ENCODE measurements around the gene CEACAM3. TPM values are rescaled to one million over a fixed set of nuclear protein-coding genes. Genes with fewer than 3 reads are reported as not detected.

CEACAM3 gene
- polyA plus RNA-seq, 3 donors = 5.9 to 11.8 (median 11.3) TPM

- Histone ChIP-seq H3K79me2 (ENCODE audit: insufficient read depth, low read length) (no peaks in the 10 kb centered on the region), H3K27ac (ENCODE audit: low read depth in 1 of 2, low read length in 2 of 2) (no peak overlapping the region), H3K27me3 (ENCODE audit: control insufficient read depth in 2 of 2, insufficient read depth in 2 of 2, low read length in 2 of 2) (no peaks in the 10 kb centered on the region), H3K36me3 (replicated peaks in 1 of 2; ENCODE audit: control insufficient read depth in 1 of 2, insufficient read depth in 2 of 2, low read length in 2 of 2) (no peaks in the 10 kb centered on the region), H3K4me3 (replicated peaks in 1 of 3; ENCODE audit: low read depth in 2 of 3, low read length in 3 of 3) (no peak overlapping the region), H2AFZ (ENCODE audit: insufficient read depth, low read depth, low read length, poor library complexity, severe bottlenecking) (no peak overlapping the region), H3K9ac (ENCODE audit: insufficient read depth, low read length, poor library complexity, severe bottlenecking) (no peak overlapping the region), H3K4me1 (ENCODE audit: control insufficient read depth in 1 of 2, insufficient read depth in 2 of 2, low read length in 2 of 2) (peaks cover 35 to 36% of the 10 kb centered on the region in 2 donors), H3K4me2 (replicated peaks; ENCODE audit: extremely low read depth, low read length, poor library complexity, severe bottlenecking) (no peak overlapping the region), H4K20me1 (ENCODE audit: insufficient read depth, low read length) (no peaks in the 10 kb centered on the region), H3K9me3 (replicated peaks in 1 of 2; ENCODE audit: control insufficient read depth in 1 of 2, insufficient read depth in 1 of 2, low read length in 2 of 2) (no peaks in the 10 kb centered on the region)
- intact Hi-C loops (cut with micrococcal nuclease) = no loop called here
- Mint-ChIP-seq H3K36me3 (peaks cover 5 to 11% of the 10 kb centered on the region in 2 donors), H3K4me1 (peaks cover 42% of the 10 kb centered on the region), H3K4me3 (no peak overlapping the region), H3K27ac (peak overlapping the region in 1 of 7 donors; percentile 76), H3K27me3 (ENCODE audit: low read depth in 3 of 3) (peaks cover 3 to 8% (median 5%) of the 10 kb centered on the region in 3 donors), H3K9me3 (no peaks in the 10 kb centered on the region)
- no peak for DNase-seq
- 100% methylated on average over 2 of the region's 4 CpGs for WGBS (ENCODE audit: insufficient coverage)
- TF ChIP-seq CTCF (IDR thresholded peaks at IDR 0.05) = no peak
Observed at GRCh38 chr19:41813911-41814310, 17.5 kb downstream of the CEACAM3 start.

GRCh38 chr19:41815301-41815700 lies 18.9 kb downstream of the CEACAM3 start:
- Histone ChIP-seq H3K9me3 (replicated peaks in 1 of 2; ENCODE audit: control insufficient read depth in 1 of 2, insufficient read depth in 1 of 2, low read length in 2 of 2) (no peaks in the 10 kb centered on the region), H3K79me2 (ENCODE audit: insufficient read depth, low read length) (no peaks in the 10 kb centered on the region)

More at GRCh38 chr19:41815301-41815700, 18.9 kb downstream of the CEACAM3 start:
- no peaks in the 10 kb centered on the region for H4K20me1 ChIP-seq (ENCODE audit: insufficient read depth, low read length)
- TF ChIP-seq CTCF (IDR thresholded peaks at IDR 0.05) = no peak
- no peak overlapping the region for H3K27ac Mint-ChIP-seq
- H3K4me2 ChIP-seq (replicated peaks; ENCODE audit: extremely low read depth, low read length, poor library complexity, severe bottlenecking) = no peak overlapping the region
- DNase-seq = no peak
- H3K27me3 ChIP-seq (ENCODE audit: control insufficient read depth in 2 of 2, insufficient read depth in 2 of 2, low read length in 2 of 2) = no peaks in the 10 kb centered on the region
- H3K36me3 ChIP-seq (replicated peaks in 1 of 2; ENCODE audit: control insufficient read depth in 1 of 2, insufficient read depth in 2 of 2, low read length in 2 of 2) = no peaks in the 10 kb centered on the region
- no peaks in the 10 kb centered on the region for H3K9me3 Mint-ChIP-seq
- H3K4me1 Mint-ChIP-seq = peaks cover 32% of the 10 kb centered on the region
- H3K27ac ChIP-seq (ENCODE audit: low read depth in 1 of 2, low read length in 2 of 2) = no peak overlapping the region
- H3K9ac ChIP-seq (ENCODE audit: insufficient read depth, low read length, poor library complexity, severe bottlenecking) = no peak overlapping the region
- peaks cover 5 to 11% of the 10 kb centered on the region in 2 donors for H3K36me3 Mint-ChIP-seq
- WGBS (ENCODE audit: insufficient coverage) = no CpG with 5 or more reads among the region's 4 CpGs
- no peak overlapping the region for H2AFZ ChIP-seq (ENCODE audit: insufficient read depth, low read depth, low read length, poor library complexity, severe bottlenecking)
- no peak overlapping the region for H3K4me3 Mint-ChIP-seq
- H3K27me3 Mint-ChIP-seq (ENCODE audit: low read depth in 3 of 3) = peaks cover 8 to 10% (median 9%) of the 10 kb centered on the region in 3 donors
- H3K4me1 ChIP-seq (ENCODE audit: control insufficient read depth in 1 of 2, insufficient read depth in 2 of 2, low read length in 2 of 2) = peaks cover 27 to 28% of the 10 kb centered on the region in 2 donors
- no peak overlapping the region for H3K4me3 ChIP-seq (replicated peaks in 1 of 3; ENCODE audit: low read depth in 2 of 3, low read length in 3 of 3)
- intact Hi-C loops (cut with micrococcal nuclease) = loop anchor here in 1 of 2 donors (5.0 kb wide), 1 partner anchor 33 kb away; no protein-coding TSS in a partner anchor
